Measurements from ENCODE around the gene CTNNA3.

Gene CTNNA3

GRCh38 chr10:66572700-66573099, 1123.3 kb downstream of the CTNNA3 start:
- no peak for DNase-seq (ENCODE audit: low read depth)
- TF ChIP-seq, protein P1, sequence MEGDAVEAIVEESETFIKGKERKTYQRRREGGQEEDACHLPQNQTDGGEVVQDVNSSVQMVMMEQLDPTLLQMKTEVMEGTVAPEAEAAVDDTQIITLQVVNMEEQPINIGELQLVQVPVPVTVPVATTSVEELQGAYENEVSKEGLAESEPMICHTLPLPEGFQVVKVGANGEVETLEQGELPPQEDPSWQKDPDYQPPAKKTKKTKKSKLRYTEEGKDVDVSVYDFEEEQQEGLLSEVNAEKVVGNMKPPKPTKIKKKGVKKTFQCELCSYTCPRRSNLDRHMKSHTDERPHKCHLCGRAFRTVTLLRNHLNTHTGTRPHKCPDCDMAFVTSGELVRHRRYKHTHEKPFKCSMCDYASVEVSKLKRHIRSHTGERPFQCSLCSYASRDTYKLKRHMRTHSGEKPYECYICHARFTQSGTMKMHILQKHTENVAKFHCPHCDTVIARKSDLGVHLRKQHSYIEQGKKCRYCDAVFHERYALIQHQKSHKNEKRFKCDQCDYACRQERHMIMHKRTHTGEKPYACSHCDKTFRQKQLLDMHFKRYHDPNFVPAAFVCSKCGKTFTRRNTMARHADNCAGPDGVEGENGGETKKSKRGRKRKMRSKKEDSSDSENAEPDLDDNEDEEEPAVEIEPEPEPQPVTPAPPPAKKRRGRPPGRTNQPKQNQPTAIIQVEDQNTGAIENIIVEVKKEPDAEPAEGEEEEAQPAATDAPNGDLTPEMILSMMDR (IDR thresholded peaks at IDR 0.05; ENCODE audit: insufficient read depth, low read depth, low read length, missing control alignments): no peak
- H3K4me3 ChIP-seq (ENCODE audit: low read length): no peak overlapping the region

- no peak overlapping the region for H3K4me3 ChIP-seq (ENCODE audit: low read length)
- no peak for DNase-seq (ENCODE audit: low read depth)
- TF ChIP-seq, protein P1 (IDR thresholded peaks at IDR 0.05; ENCODE audit: insufficient read depth, low read depth, low read length, missing control alignments): no peak
These were observed 1130.0 kb downstream of the CTNNA3 start for GRCh38 chr10:66565999-66566398.

DNA sequence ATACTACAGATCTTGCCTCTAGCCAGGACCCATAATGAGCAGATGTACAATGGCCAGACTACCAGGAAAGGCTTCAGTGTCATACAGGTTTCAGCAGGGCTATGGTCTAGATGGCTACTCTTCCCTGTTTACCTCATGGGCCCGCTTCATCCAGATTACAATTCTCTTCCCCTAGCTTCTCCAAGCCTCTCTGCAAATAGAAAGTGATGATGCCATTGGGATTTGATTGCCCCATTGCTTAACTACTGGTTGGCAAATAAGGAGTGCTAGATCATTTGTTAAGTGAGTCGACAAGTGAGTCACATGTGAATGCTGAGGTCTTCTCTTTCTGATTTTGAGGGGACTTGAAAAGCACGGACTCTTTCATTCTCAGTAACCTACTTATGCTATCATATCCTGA, 1131.7 kb downstream of the CTNNA3 start:
- peak; percentile 44 for DNase-seq (ENCODE audit: low read depth)
- TF ChIP-seq, protein P1 (IDR thresholded peaks at IDR 0.05; ENCODE audit: insufficient read depth, low read depth, low read length, missing control alignments): no peak
- no peak overlapping the region for H3K4me3 ChIP-seq (ENCODE audit: low read length)

GRCh38 chr10:66555061-66555460, 1140.9 kb downstream of the CTNNA3 start:
- DNase-seq (ENCODE audit: low read depth): no peak
- H3K4me3 ChIP-seq (ENCODE audit: low read length): no peak overlapping the region
- TF ChIP-seq, protein P1 (IDR thresholded peaks at IDR 0.05; ENCODE audit: insufficient read depth, low read depth, low read length, missing control alignments): no peak

DNA sequence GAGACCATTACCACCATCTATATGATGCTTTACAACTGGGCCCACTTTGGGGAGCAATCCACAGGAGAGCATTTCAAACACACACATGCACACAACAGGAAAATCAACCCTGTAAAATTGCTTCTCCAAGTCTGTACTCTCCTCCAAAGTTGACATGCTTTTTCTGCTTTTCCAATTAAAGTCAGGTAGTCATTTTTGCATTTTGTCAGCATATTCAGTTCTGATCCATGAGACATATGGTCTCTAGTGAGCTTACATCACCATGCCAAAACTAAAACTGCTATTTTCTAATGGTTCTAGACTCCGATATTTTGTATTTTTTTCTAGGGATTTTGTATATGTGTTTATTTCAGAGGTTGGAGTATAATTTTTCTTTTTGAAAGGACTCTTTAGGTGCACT, 1143.7 kb downstream of the CTNNA3 start:
- no peak for DNase-seq (ENCODE audit: low read depth)
- TF ChIP-seq, protein P1 (IDR thresholded peaks at IDR 0.05; ENCODE audit: insufficient read depth, low read depth, low read length, missing control alignments): no peak

DNA sequence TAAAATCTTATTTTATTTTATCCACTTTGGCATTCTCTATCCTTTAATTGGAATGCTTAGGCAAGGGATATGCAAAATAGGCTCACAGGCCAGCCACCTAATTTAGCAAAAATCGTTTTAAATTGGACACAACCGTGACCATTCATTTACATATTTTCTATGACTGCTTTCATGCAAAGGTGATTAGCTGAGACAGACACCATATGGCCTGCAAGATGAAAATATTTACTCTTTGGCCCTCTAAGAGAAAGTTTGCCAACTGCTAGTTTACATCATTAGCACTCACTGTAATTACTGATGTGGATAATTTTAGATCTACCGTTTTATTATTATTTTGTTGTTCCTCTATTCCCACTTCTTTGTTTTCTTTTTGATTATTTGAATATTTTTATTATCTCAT, 1145.6 kb downstream of the CTNNA3 start:
- DNase-seq (ENCODE audit: low read depth): no peak
- TF ChIP-seq, protein P1 (IDR thresholded peaks at IDR 0.05; ENCODE audit: insufficient read depth, low read depth, low read length, missing control alignments): no peak
- H3K4me3 ChIP-seq (ENCODE audit: low read length): no peak overlapping the region

More for the DNA sequence above, 1143.7 kb downstream of the CTNNA3 start:
- no peak overlapping the region for H3K4me3 ChIP-seq (ENCODE audit: low read length)

DNA sequence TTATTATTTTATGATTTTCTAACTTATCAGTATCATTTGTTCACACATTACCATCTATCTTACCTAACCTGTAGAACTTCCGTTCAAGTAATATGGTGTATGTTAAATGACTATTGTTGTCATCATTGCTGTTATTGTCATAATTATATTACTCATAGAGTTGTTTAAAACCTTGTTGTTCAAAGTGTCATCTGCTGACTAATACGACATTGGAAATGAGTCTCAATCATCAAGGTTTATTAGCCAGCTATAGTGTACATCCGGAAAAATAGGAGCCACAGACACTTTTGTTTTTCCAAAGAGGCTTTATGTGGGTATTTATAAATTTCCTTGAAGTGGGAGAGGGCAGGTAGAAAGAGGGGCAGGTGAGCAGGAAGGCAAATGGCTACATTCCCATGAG, 1157.1 kb downstream of the CTNNA3 start:
- TF ChIP-seq, protein P1 (IDR thresholded peaks at IDR 0.05; ENCODE audit: insufficient read depth, low read depth, low read length, missing control alignments): no peak
- no peak overlapping the region for H3K4me3 ChIP-seq (ENCODE audit: low read length)

More for the DNA sequence above, 1157.1 kb downstream of the CTNNA3 start:
- DNase-seq (ENCODE audit: low read depth): peak; percentile 48

Data from epithelial cell of esophagus (primary cell).